OCI-LY3 (cell line): Measurements from ENCODE around the gene SPECC1L.

Experiments
- EZH2phosphoT487 ChIP-seq: fragments of 200-600 bp; shearing (Covaris generic); IDR thresholded peaks from 2 replicates; pipeline ENCODE4 v1.6.1; 2018; ENCODE audit warnings: antibody characterized with exemption, mixed run types, low read depth
- TF ChIP-seq, protein P1 (sequence below): fragments of 200-600, 300-600 bp; sonication (generic); IDR thresholded peaks from 2 replicates; pipeline ENCODE4 v1.5.1; 2014; ENCODE audit warnings: antibody characterized with exemption, low read length, low read depth

GRCh38 chr22:24432059-24432853 is 161.6 kb downstream of the SPECC1L start:
- TF ChIP-seq, protein P1, sequence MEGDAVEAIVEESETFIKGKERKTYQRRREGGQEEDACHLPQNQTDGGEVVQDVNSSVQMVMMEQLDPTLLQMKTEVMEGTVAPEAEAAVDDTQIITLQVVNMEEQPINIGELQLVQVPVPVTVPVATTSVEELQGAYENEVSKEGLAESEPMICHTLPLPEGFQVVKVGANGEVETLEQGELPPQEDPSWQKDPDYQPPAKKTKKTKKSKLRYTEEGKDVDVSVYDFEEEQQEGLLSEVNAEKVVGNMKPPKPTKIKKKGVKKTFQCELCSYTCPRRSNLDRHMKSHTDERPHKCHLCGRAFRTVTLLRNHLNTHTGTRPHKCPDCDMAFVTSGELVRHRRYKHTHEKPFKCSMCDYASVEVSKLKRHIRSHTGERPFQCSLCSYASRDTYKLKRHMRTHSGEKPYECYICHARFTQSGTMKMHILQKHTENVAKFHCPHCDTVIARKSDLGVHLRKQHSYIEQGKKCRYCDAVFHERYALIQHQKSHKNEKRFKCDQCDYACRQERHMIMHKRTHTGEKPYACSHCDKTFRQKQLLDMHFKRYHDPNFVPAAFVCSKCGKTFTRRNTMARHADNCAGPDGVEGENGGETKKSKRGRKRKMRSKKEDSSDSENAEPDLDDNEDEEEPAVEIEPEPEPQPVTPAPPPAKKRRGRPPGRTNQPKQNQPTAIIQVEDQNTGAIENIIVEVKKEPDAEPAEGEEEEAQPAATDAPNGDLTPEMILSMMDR: no peak
- TF ChIP-seq EZH2phosphoT487: no peak
